GM12878 (cell line): ENCODE results near the gene LANCL2. TPM values are rescaled to one million over a fixed set of nuclear protein-coding genes. Genes with fewer than 3 reads are reported as not detected.

Experiments
- ATAC-seq: fragments of 200-7000 bp; cut with Tn5 transposase; 3 replicates; pipeline ENCODE4 v1.9.1; 2020; ENCODE audit warnings: mild to moderate bottlenecking, moderate library complexity
- BruUV-seq: library from RNA; stranded (reverse); fragments of 400-500 nt; replicated peaks from 2 replicates; lab custom pipeline; 2021; lab: Mats Ljungman, UMichigan
- CTCF ChIA-PET: fragments of 300-600 bp; sonication (Branson Sonifier 250); formaldehyde crosslinking; extraction: SDS; loops from one replicate; lab custom pipeline; 2021; ENCODE audit warnings: inconsistent platforms; lab: Yijun Ruan, JAX
- POLR2A ChIA-PET: fragments of 350-600 bp; formaldehyde crosslinking; extraction: SDS; loops from one replicate; lab custom pipeline; 2021; ENCODE audit warnings: inconsistent platforms; lab: Charles Lee
- RAD21 ChIA-PET: fragments of 300-600 bp; sonication (Branson Sonifier 250); formaldehyde crosslinking; loops from one replicate; lab custom pipeline; 2023; ENCODE audit warnings: antibody characterized with exemption; ENCODE audit not compliant: unreplicated experiment; lab: Charles Lee
- SMC1A ChIA-PET: fragments of 300-600 bp; sonication (Branson Sonifier 250); formaldehyde crosslinking; loops from one replicate; lab custom pipeline; 2023; ENCODE audit not compliant: unreplicated experiment, uncharacterized antibody; lab: Charles Lee
- DNase-seq: peaks from one replicate; pipeline ENCODE4 v3.0.0-alpha.2; 2011; ENCODE audit warnings: low read depth, low spot score
- FAIRE-seq: peaks from 3 replicates; lab custom pipeline; 2011; peaks lifted over from hg19 to GRCh38; lab: Jason Lieb, UNC
- H2AFZ ChIP-seq: 2 replicates; pipeline ENCODE4 v1.6.0; 2011; ENCODE audit warnings: low read depth, low read length, control low read depth; ENCODE audit not compliant: control insufficient read depth
- H3K27ac ChIP-seq: 2 replicates; pipeline ENCODE4 v1.5.1; 2011; ENCODE audit warnings: control low read depth; ENCODE audit not compliant: control insufficient read depth, insufficient read depth
- H3K27me3 ChIP-seq, 2 experiments: replicated peaks in 1 of 2; 2 replicates each; pipeline versions ENCODE4 v1.6.0 to v1.6.1; 2011; ENCODE audit warnings: low read length in 1 of 2; ENCODE audit not compliant: control insufficient read depth in 2 of 2, insufficient read depth in 2 of 2
- H3K36me3 ChIP-seq, 2 experiments: 2 replicates each; pipeline ENCODE4 v1.5.1; 2011; ENCODE audit warnings: low read length in 1 of 2; ENCODE audit not compliant: control insufficient read depth in 2 of 2, insufficient read depth in 2 of 2
- H3K4me1 ChIP-seq: 2 replicates; pipeline ENCODE4 v1.6.1; 2011; ENCODE audit warnings: mild to moderate bottlenecking, low read length, moderate library complexity, mixed read lengths; ENCODE audit not compliant: control insufficient read depth, insufficient read depth
- H3K4me2 ChIP-seq: 2 replicates; pipeline ENCODE4 v1.6.0; 2011; ENCODE audit warnings: control low read depth; ENCODE audit not compliant: control insufficient read depth, insufficient read depth
- H3K4me3 ChIP-seq: fragments of 200-600 bp; sonication (generic); 2 replicates; pipeline ENCODE4 v1.5.1; 2016
- H3K79me2 ChIP-seq: 2 replicates; pipeline ENCODE4 v1.6.0; 2011; ENCODE audit warnings: low read length; ENCODE audit not compliant: control insufficient read depth, insufficient read depth
- H3K9ac ChIP-seq: 2 replicates; pipeline ENCODE4 v1.8.0; 2011; ENCODE audit warnings: low read length, control low read depth, mixed read lengths; ENCODE audit not compliant: control insufficient read depth, insufficient read depth
- H3K9me3 ChIP-seq: replicated peaks from 3 replicates; pipeline ENCODE4 v1.5.1; 2011; ENCODE audit warnings: mild to moderate bottlenecking, low read length; ENCODE audit not compliant: control insufficient read depth, insufficient read depth
- H4K20me1 ChIP-seq: 2 replicates; pipeline ENCODE4 v1.6.0; 2011; ENCODE audit not compliant: control insufficient read depth, insufficient read depth
- CHD4 ChIP-seq: fragments of 200-600 bp; sonication (generic); IDR thresholded peaks from 2 replicates; pipeline ENCODE4 v1.6.1; 2016; ENCODE audit warnings: mild to moderate bottlenecking
- GABPA ChIP-seq: IDR thresholded peaks from 2 replicates; pipeline ENCODE4 v1.6.1; 2014; ENCODE audit warnings: antibody characterized with exemption, low read depth, mild to moderate bottlenecking, inconsistent platforms
- HDGF ChIP-seq: fragments of 450-650 bp; IDR thresholded peaks from 2 replicates; pipeline ENCODE4 v1.6.1; 2016; ENCODE audit warnings: antibody characterized with exemption
- SPI1 ChIP-seq: IDR thresholded peaks from 2 replicates; pipeline ENCODE4 v1.6.1; 2011; ENCODE audit warnings: low read depth, mild to moderate bottlenecking, low read length, moderate library complexity, borderline replicate concordance; ENCODE audit not compliant: insufficient read depth
- SUPT20H ChIP-seq: IDR thresholded peaks from 2 replicates; pipeline ENCODE4 v1.6.1; 2011; ENCODE audit warnings: low read depth, mild to moderate bottlenecking, low read length, moderate library complexity, borderline replicate concordance; ENCODE audit not compliant: control insufficient read depth
- ZNF207 ChIP-seq: fragments of 450-650 bp; IDR thresholded peaks from 2 replicates; pipeline ENCODE4 v1.6.1; 2014; ENCODE audit warnings: antibody characterized with exemption, mild to moderate bottlenecking, borderline replicate concordance
- WGBS: methylation state at CpG from one replicate; pipeline ENCODE4 v1.1.6; 2016; ENCODE audit warnings: low lambda C conversion rate; ENCODE audit not compliant: insufficient replicate concordance, insufficient coverage; ENCODE audit errors: missing lambda C conversion rate; 5-methylcytosine and 5-hydroxymethylcytosine counted together
- in situ Hi-C: fragments of 300-500 bp; cut with MboI; formaldehyde crosslinking; loops from 9 replicates; pipeline ENCODE4 v1.14.3; 2018; ENCODE audit warnings: mixed read lengths
- intact Hi-C: fragments of 100-400 bp; cut with micrococcal nuclease; formaldehyde crosslinking; loops from one replicate; pipeline ENCODE4 v1.14.2; 2022; ENCODE audit not compliant: unreplicated experiment
- polyA plus RNA-seq, 11 experiments: library from polyadenylated mRNA; depleted of rRNA in 4 of 11; unstranded in 6 of 11; stranded (reverse) in 5 of 11; fragments of >200 nt; fragmentation: Nextera tagmentation in 4 of 11; fragmentation: Illumina TruSeq in 1 of 11; extraction: Ambion mirVana in 4 of 11; extraction: Trizol in 1 of 11; gene quantifications; 1 replicate in 1 of 11; 2 replicates in 10 of 11; pipeline versions ENCODE4 v1.2.1 to v1.2.3, GENCODE V29; 2011 to 2016; ENCODE audit warnings: inconsistent platforms in 2 of 11, missing spikeins in 2 of 11, low read depth in 1 of 11
- total RNA-seq, 4 experiments: library from RNA; depleted of rRNA in 3 of 4; stranded (reverse); fragments of >200 nt in 3 of 4; fragmentation: Illumina TruSeq in 1 of 4; extraction: Trizol in 1 of 4; gene quantifications; 2 replicates each; pipeline versions ENCODE4 v1.2.1 to v1.2.3, GENCODE V29; 2013 to 2021
- TF ChIP-seq, protein P1 (sequence below): IDR thresholded peaks from 2 replicates; pipeline ENCODE4 v1.6.1; 2012; ENCODE audit warnings: low read depth, low read length, improper control_type of control experiment

Gene LANCL2
- total and polyA plus RNA-seq, 10 of the 15 experiments (the other 5 are each of a cell fraction or from before 2014, with no cell fraction given), result 8.1 to 28.6 (median 16.4) TPM

DNA sequence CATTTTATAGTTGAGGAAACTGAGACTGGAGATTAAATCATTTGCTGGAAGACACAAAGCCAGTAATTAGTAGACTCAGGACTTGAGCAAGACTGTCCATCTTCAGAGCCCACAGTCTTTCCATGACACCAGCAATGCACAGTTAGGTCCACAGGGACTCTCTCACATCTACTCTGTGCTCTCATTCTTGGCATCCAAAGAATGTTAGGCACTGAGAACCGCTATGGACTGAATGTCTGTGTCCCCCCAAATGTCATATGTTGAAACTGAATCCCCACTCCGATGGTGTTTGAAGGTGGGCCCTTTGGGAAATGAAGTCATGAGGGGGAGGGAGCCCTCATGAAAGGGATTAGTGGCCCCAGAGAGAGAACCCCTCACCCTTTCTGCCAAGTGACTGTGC is 100.6 kb downstream of the LANCL2 start:
- Histone ChIP-seq H3K79me2 (no peaks in the 10 kb centered on the region), H3K9me3 (peaks cover 21% of the 10 kb centered on the region), H3K9ac (no peak overlapping the region), H3K4me2 (no peak overlapping the region), H3K36me3 (peaks cover 15 to 28% of the 10 kb centered on the region in 2 experiments), H2AFZ (no peak overlapping the region), H3K27me3 (no peaks in the 10 kb centered on the region), H3K4me3 (no peak overlapping the region), H4K20me1 (no peaks in the 10 kb centered on the region), H3K4me1 (no peaks in the 10 kb centered on the region), H3K27ac (no peak overlapping the region)
- CTCF ChIA-PET, result no interaction called here
- in situ Hi-C loops (no loop called here), intact Hi-C loops (no loop called here)
- FAIRE-seq, result no peak
- DNase-seq, result no peak
- SMC1A ChIA-PET, result no interaction called here
- TF ChIP-seq, protein P1, sequence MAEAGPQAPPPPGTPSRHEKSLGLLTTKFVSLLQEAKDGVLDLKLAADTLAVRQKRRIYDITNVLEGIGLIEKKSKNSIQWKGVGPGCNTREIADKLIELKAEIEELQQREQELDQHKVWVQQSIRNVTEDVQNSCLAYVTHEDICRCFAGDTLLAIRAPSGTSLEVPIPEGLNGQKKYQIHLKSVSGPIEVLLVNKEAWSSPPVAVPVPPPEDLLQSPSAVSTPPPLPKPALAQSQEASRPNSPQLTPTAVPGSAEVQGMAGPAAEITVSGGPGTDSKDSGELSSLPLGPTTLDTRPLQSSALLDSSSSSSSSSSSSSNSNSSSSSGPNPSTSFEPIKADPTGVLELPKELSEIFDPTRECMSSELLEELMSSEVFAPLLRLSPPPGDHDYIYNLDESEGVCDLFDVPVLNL, result no peak
- TF ChIP-seq SPI1 (no peak), CHD4 (no peak), ZNF207 (no peak), GABPA (no peak), SUPT20H (no peak), HDGF (no peak)
- RAD21 ChIA-PET, result no interaction called here
- 100% methylated on average over 2 of the region's 2 CpGs for WGBS
- POLR2A ChIA-PET, result no interaction called here
- no TSS peak for BruUV-seq
- ATAC-seq, result no peak
